HEK293T (cell line): ENCODE measurements around the gene NCKAP5L.
A peak's percentile ranks its signal among the peaks of the same experiment; 100 is the strongest.

Experiments used
- CTCF ChIA-PET: fragments of 350-600 bp; formaldehyde crosslinking; extraction: SDS; loops from one replicate; lab custom pipeline; 2021; ENCODE audit warnings: antibody characterized with exemption, inconsistent platforms; lab: Yijun Ruan, JAX
- POLR2A ChIA-PET: fragments of 350-600 bp; formaldehyde crosslinking; extraction: SDS; loops from one replicate; lab custom pipeline; 2020; ENCODE audit warnings: antibody characterized with exemption, inconsistent platforms; lab: Yijun Ruan, JAX
- DNase-seq: peaks from one replicate; pipeline ENCODE4 v3.0.0; 2012; ENCODE audit warnings: mixed read lengths; ENCODE audit errors: extremely low spot score
- ARNT ChIP-seq: fragments of 450-650 bp; IDR thresholded peaks from 2 replicates; pipeline ENCODE4 v1.6.1; 2017; ENCODE audit warnings: mild to moderate bottlenecking
- BHLHE40 ChIP-seq: fragments of 450-650 bp; IDR thresholded peaks from 2 replicates; pipeline ENCODE4 v1.6.1; 2016; ENCODE audit warnings: mild to moderate bottlenecking, moderate library complexity, borderline replicate concordance
- CTBP1 ChIP-seq: fragments of 450-650 bp; IDR thresholded peaks from 2 replicates; pipeline ENCODE4 v1.6.1; 2016; ENCODE audit warnings: borderline replicate concordance
- ELF4 ChIP-seq: fragments of 450-650 bp; IDR thresholded peaks from 2 replicates; pipeline ENCODE4 v1.6.1; 2017; ENCODE audit warnings: antibody characterized with exemption
- FOXA1 ChIP-seq: fragments of 450-650 bp; IDR thresholded peaks from 2 replicates; pipeline ENCODE4 v1.6.1; 2016; ENCODE audit warnings: mild to moderate bottlenecking
- FOXK2 ChIP-seq: fragments of 450-650 bp; IDR thresholded peaks from 2 replicates; pipeline ENCODE4 v1.6.1; 2016; ENCODE audit warnings: mild to moderate bottlenecking
- FOXM1 ChIP-seq: fragments of 450-650 bp; IDR thresholded peaks from 2 replicates; pipeline ENCODE4 v1.6.1; 2017; ENCODE audit warnings: mild to moderate bottlenecking, borderline replicate concordance
- HDGF ChIP-seq: fragments of 450-650 bp; IDR thresholded peaks from 2 replicates; pipeline ENCODE4 v1.6.1; 2017; ENCODE audit warnings: antibody characterized with exemption, borderline replicate concordance
- L3MBTL2 ChIP-seq: fragments of 450-650 bp; conservative IDR thresholded peaks from 2 replicates; pipeline ENCODE4 v1.6.1; 2016; ENCODE audit warnings: mild to moderate bottlenecking
- LEF1 ChIP-seq: fragments of 450-650 bp; IDR thresholded peaks from 2 replicates; pipeline ENCODE4 v1.6.1; 2017; ENCODE audit warnings: mild to moderate bottlenecking, borderline replicate concordance
- NFRKB ChIP-seq: fragments of 450-650 bp; IDR thresholded peaks from 2 replicates; pipeline ENCODE4 v1.6.1; 2016; ENCODE audit warnings: mild to moderate bottlenecking, moderate library complexity
- PKNOX1 ChIP-seq: fragments of 450-650 bp; IDR thresholded peaks from 2 replicates; pipeline ENCODE4 v1.6.1; 2016
- SP1 ChIP-seq: fragments of 450-650 bp; IDR thresholded peaks from 2 replicates; pipeline ENCODE4 v1.6.1; 2017
- SUZ12 ChIP-seq: fragments of 450-650 bp; IDR thresholded peaks from 2 replicates; pipeline ENCODE4 v1.6.1; 2016; ENCODE audit warnings: mild to moderate bottlenecking
- TARDBP ChIP-seq: fragments of 450-650 bp; IDR thresholded peaks from 2 replicates; pipeline ENCODE4 v1.6.1; 2016
- ZNF384 ChIP-seq: fragments of 450-650 bp; IDR thresholded peaks from 2 replicates; pipeline ENCODE4 v1.6.1; 2016

The NCKAP5L gene

DNA sequence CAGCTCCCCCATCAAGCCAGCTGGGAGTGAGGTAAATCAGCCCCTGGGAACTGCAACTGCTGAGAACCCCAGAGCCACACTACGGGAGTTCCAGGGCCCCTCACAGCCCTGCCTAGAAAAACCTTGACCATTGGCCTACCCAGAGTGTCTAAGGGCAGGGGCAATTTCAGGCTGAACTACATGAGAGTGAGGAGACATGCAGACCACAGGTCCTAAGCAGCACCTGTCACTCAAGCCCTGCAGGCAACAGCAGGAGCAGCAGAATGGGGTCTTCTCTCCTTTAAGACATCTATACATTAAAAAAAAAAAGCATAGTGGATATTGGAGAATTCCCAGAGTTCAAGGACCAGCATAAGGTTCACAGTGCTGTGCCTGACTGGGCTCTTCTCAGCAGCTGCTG is 4.9 kb downstream of the NCKAP5L start:
- CTCF ChIA-PET: no interaction called here
- DNase-seq: no peak
- POLR2A ChIA-PET: no interaction called here
- TF ChIP-seq SP1: no peak
- peak; percentile 31; the same call in 1 of the 2 replicates for TF ChIP-seq PKNOX1

DNA sequence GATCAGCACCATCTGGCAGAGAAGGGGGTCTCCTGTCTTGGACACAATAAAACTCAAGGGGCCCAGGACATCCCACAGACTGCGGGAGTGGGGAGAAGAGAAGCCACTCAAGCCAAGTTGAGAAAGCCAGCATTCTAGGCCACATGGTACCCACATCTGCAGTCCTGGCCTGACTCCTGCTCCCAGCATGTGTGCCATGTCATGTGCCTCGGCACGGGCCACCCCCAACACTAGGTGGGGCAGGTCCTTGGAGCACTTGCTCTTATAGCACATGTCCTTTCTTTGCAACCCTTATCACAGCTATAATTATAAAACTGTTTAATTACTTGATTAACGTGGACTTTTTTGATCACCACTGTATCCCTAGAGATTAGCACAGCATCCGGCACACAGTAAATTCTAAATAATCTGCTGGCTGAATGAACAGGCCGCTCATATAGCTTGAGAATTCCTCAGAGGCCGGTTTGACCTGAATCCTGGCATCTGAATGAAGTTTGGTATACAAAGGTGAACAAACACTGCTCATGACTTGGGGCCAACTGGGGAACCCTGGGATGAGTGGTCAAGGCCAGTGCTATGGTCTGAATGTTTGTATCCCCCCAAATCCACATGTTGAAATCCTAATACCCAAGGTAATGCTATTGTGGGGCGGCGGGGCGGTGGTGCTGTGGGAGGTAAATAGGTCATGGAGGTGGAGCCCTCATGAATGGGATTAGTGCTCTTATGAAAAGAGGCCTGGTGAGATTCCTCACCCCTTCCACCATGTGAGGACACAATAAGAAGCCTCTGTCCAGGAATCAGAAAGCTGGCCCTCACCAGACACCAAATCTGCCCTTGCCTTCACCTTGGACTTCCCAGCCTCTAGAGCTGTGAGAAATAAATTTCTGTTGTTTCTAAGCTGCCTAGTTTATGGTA is 6.6 kb downstream of the NCKAP5L start:
- no peak for DNase-seq
- no peak for TF ChIP-seq BHLHE40
- POLR2A ChIA-PET: no interaction called here
- CTCF ChIA-PET: no interaction called here

GRCh38 chr12:49819786-49820185 is 8.4 kb downstream of the NCKAP5L start:
- CTCF ChIA-PET: no interaction called here
- TF ChIP-seq ARNT (no peak), HDGF (no peak), L3MBTL2 (no peak), SP1 (no peak), ZNF384 (no peak), CTBP1 (no peak), LEF1 (no peak), ELF4 (no peak), SUZ12 (no peak), TARDBP (no peak), PKNOX1 (no peak), BHLHE40 (no peak), FOXM1 (no peak), FOXK2 (no peak), NFRKB (no peak), FOXA1 (no peak)
- POLR2A ChIA-PET: interaction anchor here (1.3 kb wide), 1 partner anchor 9 kb away, joined by 5 read pairs; the partner anchor contains the start of gene NCKAP5L
- no peak for DNase-seq

DNA sequence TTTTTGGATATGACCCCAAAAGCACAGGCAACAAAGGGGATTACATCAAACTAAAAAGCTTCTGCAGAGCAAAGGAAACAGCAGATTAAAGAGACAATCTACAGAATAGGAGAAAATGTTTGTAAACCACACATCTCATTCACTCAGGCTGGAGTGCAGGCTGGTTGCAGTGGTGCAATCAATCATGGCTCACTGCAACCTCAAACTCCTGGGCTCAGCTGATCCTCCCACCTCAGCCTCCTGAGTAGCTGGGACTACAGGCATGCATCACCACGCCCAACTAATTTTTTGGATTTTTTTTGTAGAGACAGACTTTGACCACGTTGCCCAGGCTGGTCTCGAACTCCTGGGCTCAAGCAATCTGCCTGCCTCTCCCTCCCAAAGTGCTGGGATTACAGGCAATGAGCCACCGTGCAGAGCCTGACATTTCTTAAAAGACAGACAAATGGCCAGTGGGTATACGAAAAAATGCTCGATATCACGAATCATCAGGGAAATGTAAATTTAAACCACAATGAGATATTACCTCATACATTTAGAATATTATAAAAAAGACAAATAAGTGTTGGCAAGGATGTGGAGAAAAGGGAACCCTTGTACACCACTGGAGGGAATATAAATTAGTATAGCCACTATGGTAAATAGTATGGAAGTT is 9.8 kb downstream of the NCKAP5L start:
- no peak for DNase-seq
- ChIA-PET CTCF (interaction anchor here (0.7 to 1.2 kb wide), 2 partner anchors 41 to 730 kb away, joined by 3 to 4 read pairs; no protein-coding TSS in a partner anchor), POLR2A (interaction anchor here (0.9 kb wide), 1 partner anchor 10 kb away, joined by 3 read pairs; the partner anchor contains the start of gene NCKAP5L)
- TF ChIP-seq CTBP1 (no peak), ZNF384 (no peak), NFRKB (no peak), LEF1 (no peak), HDGF (no peak), SUZ12 (no peak), TARDBP (no peak), FOXA1 (no peak), SP1 (no peak), FOXK2 (no peak), FOXM1 (no peak), BHLHE40 (no peak), ELF4 (no peak)

GRCh38 chr12:49813131-49813530 is 15.1 kb downstream of the NCKAP5L start:
- no peak for DNase-seq
- TF ChIP-seq SUZ12 (no peak), TARDBP (no peak), FOXK2 (no peak), FOXA1 (no peak), ZNF384 (no peak), FOXM1 (no peak), PKNOX1 (no peak), CTBP1 (no peak), HDGF (no peak), ELF4 (no peak)
- ChIA-PET POLR2A (no interaction called here), CTCF (no interaction called here)

DNA sequence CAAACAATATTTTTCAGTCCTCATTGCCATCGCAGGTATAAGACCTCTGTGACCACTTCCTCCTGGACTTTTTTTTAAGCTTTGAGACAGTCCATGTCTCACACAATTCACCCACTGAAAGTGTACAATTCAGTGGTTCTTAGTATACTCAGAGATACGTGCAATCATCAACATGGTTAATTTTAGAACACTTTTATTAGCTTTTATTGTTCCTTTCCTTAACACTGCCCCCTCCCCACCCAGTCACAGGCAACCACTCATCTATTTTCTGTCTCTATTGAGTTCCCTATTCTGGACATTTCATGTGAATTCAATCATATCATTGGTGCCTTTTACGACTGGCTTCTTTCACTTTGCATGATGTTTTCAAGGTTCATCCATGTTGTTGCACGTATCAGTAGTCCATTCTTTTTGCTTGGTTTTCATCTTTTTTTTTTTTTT is 16.2 kb downstream of the NCKAP5L start:
- ChIA-PET CTCF (no interaction called here), POLR2A (interaction anchor here (1.2 kb wide), 1 partner anchor 32 kb away, joined by 3 read pairs; the partner anchor contains the start of gene BCDIN3D)
- DNase-seq: no peak
- TF ChIP-seq PKNOX1 (no peak), NFRKB (no peak), ZNF384 (no peak), LEF1 (no peak), CTBP1 (no peak), BHLHE40 (no peak), SP1 (no peak), FOXA1 (no peak), FOXM1 (no peak), HDGF (no peak), FOXK2 (no peak), ELF4 (no peak), L3MBTL2 (no peak)
